Fibroblast of villous mesenchyme (primary cell): ENCODE measurements around the gene OGA. TPM values are rescaled to one million over a fixed set of nuclear protein-coding genes. Genes with fewer than 3 reads are reported as not detected.

Experiments
- DNase-seq: peaks from one replicate; pipeline ENCODE4 v3.0.0-alpha.2; 2010; ENCODE audit warnings: low read depth
- H3K4me3 ChIP-seq: 2 replicates; pipeline ENCODE4 v1.5.1; 2011; ENCODE audit warnings: low read depth, mild to moderate bottlenecking, low read length
- CTCF ChIP-seq: IDR thresholded peaks from 2 replicates; pipeline ENCODE4 v1.5.1; 2012; ENCODE audit warnings: low read depth, mild to moderate bottlenecking, low read length; ENCODE audit not compliant: insufficient read depth
- total RNA-seq: library from RNA; depleted of rRNA; stranded (reverse); fragments of >200 nt; gene quantifications from 2 replicates; pipeline ENCODE4 v1.2.3, GENCODE V29; 2012

Gene OGA
- total RNA-seq, 1 donor = 80.3 TPM

- no peak for DNase-seq
- no peak for TF ChIP-seq CTCF
Measured at GRCh38 chr10:101748496-101748895, 69.7 kb downstream of the OGA start.

DNA sequence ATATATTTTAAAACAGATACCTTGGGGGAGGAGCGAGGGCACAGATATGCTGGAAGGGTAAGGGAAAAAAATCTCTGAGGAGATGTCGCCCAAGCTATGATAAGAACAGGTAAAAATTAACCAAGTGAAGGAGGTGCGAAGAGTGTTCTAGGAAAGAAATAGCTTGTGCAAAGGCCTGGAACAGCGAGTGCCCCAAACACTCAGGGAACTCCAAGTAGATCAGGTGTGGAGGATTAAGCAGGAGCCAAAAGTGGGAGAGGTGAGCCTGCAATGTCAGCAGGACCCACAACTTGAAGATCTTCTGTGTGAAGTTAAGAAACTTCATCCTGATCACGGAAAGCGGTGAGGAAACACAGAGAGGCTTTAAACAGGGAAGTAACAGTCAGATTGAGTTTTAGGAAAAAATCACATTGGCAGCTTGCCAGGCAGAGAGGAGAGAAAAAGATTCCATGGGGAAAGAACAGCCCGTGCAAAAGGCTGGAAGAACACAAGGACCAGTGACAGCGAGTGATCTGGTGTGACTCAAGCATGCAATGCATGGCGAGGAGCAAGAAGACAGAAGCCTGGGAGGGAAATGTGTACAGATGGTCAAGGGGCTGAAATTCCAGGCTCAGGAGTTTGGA, 73.1 kb downstream of the OGA start:
- no peak for DNase-seq
- TF ChIP-seq CTCF = no peak
- H3K4me3 ChIP-seq = no peak overlapping the region

More at GRCh38 chr10:101748496-101748895, 69.7 kb downstream of the OGA start:
- H3K4me3 ChIP-seq = no peak overlapping the region

GRCh38 chr10:101744267-101744666, 74.0 kb downstream of the OGA start:
- DNase-seq = no peak
- no peak for TF ChIP-seq CTCF
- no peak overlapping the region for H3K4me3 ChIP-seq

- TF ChIP-seq CTCF = no peak
- no peak for DNase-seq
- H3K4me3 ChIP-seq = no peak overlapping the region
Measured at GRCh38 chr10:101741938-101742337, 76.3 kb downstream of the OGA start.

GRCh38 chr10:101736666-101737065, 81.6 kb downstream of the OGA start:
- TF ChIP-seq CTCF = no peak

More at GRCh38 chr10:101736666-101737065, 81.6 kb downstream of the OGA start:
- no peak overlapping the region for H3K4me3 ChIP-seq
- no peak for DNase-seq

Other genes starting within 250 kb of the OGA start
- 8.2 and 9.3 TPM in 2 replicates for gene POLL, start 230.2 kb downstream of the OGA start, total RNA-seq
- gene DPCD, start 230.1 kb downstream of the OGA start, total RNA-seq = 30.9 and 34.1 TPM in 2 replicates
- gene FBXW4, start 123.3 kb downstream of the OGA start, total RNA-seq = 31.6 and 41.9 TPM in 2 replicates
- not detected in 2 replicates for gene FGF8, start 42.3 kb downstream of the OGA start, total RNA-seq
- gene NPM3, start 35.0 kb downstream of the OGA start, total RNA-seq = 63.5 and 94.7 TPM in 2 replicates
- 0.86 and 0.97 TPM in 2 replicates for gene KCNIP2, start 25.4 kb upstream of the OGA start, total RNA-seq
- 7.7 and 10.4 TPM in 2 replicates for gene ARMH3, start 237.7 kb upstream of the OGA start, total RNA-seq
- 34.1 and 34.8 TPM in 2 replicates for gene HPS6, start 246.9 kb upstream of the OGA start, total RNA-seq